EL (cell line): Measurements from ENCODE around the gene GALNT10.

Experiments
- DNase-seq: peaks from one replicate; pipeline ENCODE4 v3.0.0-alpha.2; 2016

Gene GALNT10

DNA sequence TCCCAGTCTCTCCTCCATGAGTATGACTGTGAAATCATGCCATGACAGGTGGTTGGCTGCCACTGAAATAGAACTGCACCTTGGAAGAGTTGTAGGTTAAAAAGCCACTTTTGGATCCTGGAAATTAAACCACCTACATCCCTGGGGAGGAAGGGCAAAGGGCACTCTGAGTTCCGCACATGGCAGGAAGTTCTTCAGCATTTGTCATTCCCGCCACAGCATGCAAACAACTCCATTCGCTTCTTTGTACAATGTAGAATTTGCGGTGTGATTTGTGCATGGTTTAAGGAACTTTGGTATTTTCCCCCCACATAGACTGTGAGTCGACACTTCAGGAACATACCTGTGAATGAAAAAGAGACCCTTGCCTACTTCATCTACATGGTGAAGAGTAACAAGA lies 265.1 kb downstream of the GALNT10 start:
- DNase-seq = no peak

DNA sequence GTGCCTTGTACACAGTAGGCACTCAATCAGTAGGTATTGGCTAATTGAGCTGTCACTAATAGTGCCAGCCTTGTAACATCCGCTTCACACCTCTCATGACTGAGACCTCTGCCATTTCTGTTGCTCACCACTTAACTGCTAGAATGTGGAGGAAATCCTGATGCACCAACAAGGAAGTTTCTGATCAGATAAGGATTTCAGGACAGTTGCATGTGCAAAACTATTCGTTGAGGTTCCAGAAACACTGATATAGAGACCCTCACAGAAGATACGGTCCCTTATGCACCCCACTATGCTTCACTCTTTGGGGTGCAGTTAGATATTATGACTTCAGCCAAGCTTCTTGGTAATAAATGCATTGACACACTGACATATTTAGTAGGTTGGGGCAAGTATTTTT lies 266.0 kb downstream of the GALNT10 start:
- no peak for DNase-seq

DNA sequence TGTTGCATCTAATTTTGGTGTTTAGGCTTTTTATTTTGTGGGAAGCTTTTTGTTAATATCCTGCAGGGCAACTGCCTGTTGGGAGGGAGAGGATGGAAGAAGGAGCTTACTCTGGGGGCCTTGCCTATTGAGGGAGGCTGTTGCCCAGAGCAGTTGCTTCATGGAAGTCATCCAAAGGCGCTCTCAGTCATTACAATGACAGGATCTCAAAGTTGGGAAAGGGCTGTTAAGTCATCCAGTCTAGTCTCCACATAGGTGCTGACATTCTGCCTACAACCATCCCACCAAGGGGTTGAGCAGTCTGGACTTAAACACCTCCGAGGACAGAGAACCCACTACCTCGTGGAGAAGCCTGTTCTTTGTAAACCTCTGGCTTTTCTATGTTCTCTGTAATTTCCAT lies 268.5 kb downstream of the GALNT10 start:
- DNase-seq = no peak

- no peak for DNase-seq
Observed at GRCh38 chr5:154460172-154460571, 269.6 kb downstream of the GALNT10 start.

DNA sequence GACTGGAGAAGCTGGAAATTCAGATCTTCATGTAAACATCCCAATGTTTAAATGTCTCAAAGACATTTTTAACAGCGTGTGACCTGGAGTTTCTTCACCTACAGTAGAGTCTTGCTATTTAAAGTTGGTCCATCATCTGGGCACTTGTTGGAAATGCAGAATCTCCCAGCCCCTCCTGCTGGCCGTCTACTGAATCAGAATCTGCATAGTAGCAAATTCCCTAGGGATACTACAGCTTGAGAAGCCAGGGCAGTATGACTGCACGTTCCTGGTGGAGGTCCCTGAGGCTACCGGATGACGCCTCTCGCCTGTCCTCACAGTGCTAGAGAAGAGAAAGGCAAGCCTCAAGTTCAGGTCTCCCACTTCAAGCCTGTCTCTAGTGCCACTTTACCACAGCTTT lies 271.0 kb downstream of the GALNT10 start:
- no peak for DNase-seq

- DNase-seq = no peak
Observed at GRCh38 chr5:154464438-154464837, 273.9 kb downstream of the GALNT10 start.

GRCh38 chr5:154465169-154465568 lies 274.6 kb downstream of the GALNT10 start:
- peak; percentile 58 for DNase-seq

DNA sequence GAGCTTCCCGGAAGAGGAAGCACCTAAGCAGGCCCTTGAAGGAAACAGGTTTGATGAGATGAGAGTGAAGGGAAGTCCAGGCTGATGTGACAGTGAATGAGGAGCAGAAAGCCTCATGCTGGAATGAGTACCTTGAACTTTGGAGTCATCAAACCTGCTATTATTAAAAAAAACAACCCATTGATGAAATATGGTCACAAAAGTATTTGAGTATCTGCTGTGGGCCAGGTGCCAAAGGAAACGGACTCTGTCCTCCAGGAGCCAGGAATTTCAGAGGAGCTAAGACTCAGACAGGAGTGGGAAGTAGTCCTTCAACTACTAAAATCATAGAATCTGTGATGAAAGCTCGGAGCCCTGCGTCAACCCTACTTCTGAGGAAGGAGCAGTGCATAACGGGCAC lies 275.6 kb downstream of the GALNT10 start:
- no peak for DNase-seq

DNA sequence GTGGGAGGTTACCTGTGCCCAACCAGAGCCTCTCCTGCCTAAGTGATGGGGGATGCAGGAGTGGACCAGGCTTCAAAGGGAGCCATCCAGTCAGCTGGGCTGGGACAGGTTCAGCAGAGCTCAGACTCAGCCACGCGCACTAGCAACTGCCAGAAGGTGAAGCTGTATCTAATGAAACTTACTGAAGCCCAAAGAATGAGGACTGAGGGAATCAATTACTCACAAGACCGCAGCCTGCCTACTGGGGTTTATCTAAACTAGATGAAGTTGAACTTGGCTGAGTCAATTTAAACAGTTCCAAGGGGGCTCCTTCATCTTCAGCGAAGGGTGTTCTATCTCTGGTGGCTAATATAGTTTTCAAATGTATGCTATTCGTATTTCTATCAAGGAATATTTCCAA lies 276.1 kb downstream of the GALNT10 start:
- DNase-seq = no peak

- DNase-seq = peak; percentile 62
Observed at GRCh38 chr5:154467655-154468354, 277.3 kb downstream of the GALNT10 start.

GRCh38 chr5:154470137-154470536 lies 279.6 kb downstream of the GALNT10 start:
- DNase-seq = no peak
